Right lobe of liver (tissue), 6 donors: ENCODE results near the gene BMERB1. TPM values are rescaled to one million over a fixed set of nuclear protein-coding genes. Genes with fewer than 3 reads are reported as not detected.

Experiments
- ATAC-seq, 4 donors: fragments of 200-7000 bp; cut with Tn5 transposase; one replicate each; pipeline ENCODE4 v1.9.1; 2020; ENCODE audit warnings: mild to moderate bottlenecking in 4 of 4, moderate library complexity in 4 of 4
- DNase-seq, 3 donors: peaks; one replicate each; pipeline ENCODE4 v3.0.0-alpha.2; 2020
- H3K27ac ChIP-seq, 3 donors: fragments of 200-600 bp; one replicate each; pipeline ENCODE4 v1.8.0; 2022
- H3K27me3 ChIP-seq, 2 donors: fragments of 200-600 bp; one replicate each; pipeline ENCODE4 v1.8.0; 2022
- H3K36me3 ChIP-seq, 4 donors: fragments of 200-600 bp; sonication (generic) in 1 of 4; one replicate each; pipeline versions ENCODE4 v1.5.1 to v1.8.0; 2017 to 2022; ENCODE audit warnings: control low read depth in 1 of 4
- H3K4me1 ChIP-seq, 4 donors: fragments of 200-600 bp; sonication (generic) in 1 of 4; one replicate each; pipeline versions ENCODE4 v1.5.1 to v1.8.0; 2017 to 2022; ENCODE audit warnings: control low read depth in 1 of 4
- H3K4me3 ChIP-seq, 3 donors: fragments of 200-600 bp; one replicate each; pipeline ENCODE4 v1.8.0; 2022
- H3K9me3 ChIP-seq, 4 donors: fragments of 200-600 bp; sonication (generic) in 1 of 4; one replicate each; pipeline versions ENCODE4 v1.5.1 to v1.8.0; 2017 to 2022; ENCODE audit warnings: control low read depth in 1 of 4
- CTCF ChIP-seq, 4 donors: fragments of 200-600 bp in 3 of 4; fragments of 450-650 bp in 1 of 4; IDR thresholded peaks; one replicate each; pipeline versions ENCODE4 v1.5.1 to v1.8.0; 2016 to 2022; ENCODE audit warnings: antibody characterized with exemption in 4 of 4, mild to moderate bottlenecking in 2 of 4
- POLR2A ChIP-seq: fragments of 450-650 bp; IDR thresholded peaks from one replicate; pipeline ENCODE4 v1.6.1; 2017; ENCODE audit warnings: antibody characterized with exemption, mild to moderate bottlenecking
- WGBS: methylation state at CpG from one replicate; pipeline ENCODE4 v1.1.6; 2018; ENCODE audit warnings: low coverage, low lambda C conversion rate; ENCODE audit not compliant: insufficient coverage; ENCODE audit errors: missing lambda C conversion rate; 5-methylcytosine and 5-hydroxymethylcytosine counted together
- intact Hi-C, 2 donors: fragments of 100-400 bp; cut with DNase I; formaldehyde crosslinking; loops; one replicate each; pipeline versions ENCODE4 v1.11.2 to v1.14.1; 2022
- total RNA-seq, 6 experiments: library from RNA; depleted of rRNA in 2 of 6; stranded (reverse); fragments of >200 nt in 2 of 6; fragmentation: NEBNext Ultra II Directional in 3 of 6; extraction: Animal tissue kit (Norgen Biotek cat#: 25700) in 3 of 6; gene quantifications; one replicate each; pipeline versions ENCODE4 v1.1.0 to v1.2.4, GENCODE V29; 2016 to 2023
- donor health status: DM: no; HTN: yes; CAD: no.
- donor health status: DM: no; HTN: no; CAD: no.
- donor health status: DM: no; HTN: no; CAD: no.
- donor health status: DM: no; HTN: yes; CAD: no.
- donor health status: DM: no; HTN: yes; CAD: no.

Gene BMERB1
- total RNA-seq, 6 experiments from 2014 or later: 7.0 to 24.0 (median 10.5) TPM

GRCh38 chr16:15556130-15556529, 121.7 kb downstream of the BMERB1 start:
- WGBS: 100% methylated on average over 3 of the region's 5 CpGs
- Histone ChIP-seq H3K9me3 (no peaks in the 10 kb centered on the region), H3K27ac (no peak overlapping the region), H3K4me1 (no peaks in the 10 kb centered on the region), H3K4me3 (no peak overlapping the region), H3K36me3 (no peaks in the 10 kb centered on the region), H3K27me3 (no peaks in the 10 kb centered on the region)
- intact Hi-C loops: no loop called here
- TF ChIP-seq POLR2A (no peak), CTCF (IDR thresholded peaks at IDR 0.05) (no peak)
- no peak for ATAC-seq
- no peak for DNase-seq

GRCh38 chr16:15557258-15557657, 122.9 kb downstream of the BMERB1 start:
- TF ChIP-seq POLR2A (no peak), CTCF (IDR thresholded peaks at IDR 0.05) (no peak)
- no peak for DNase-seq
- Histone ChIP-seq H3K27ac (no peak overlapping the region), H3K36me3 (no peaks in the 10 kb centered on the region), H3K9me3 (no peaks in the 10 kb centered on the region), H3K27me3 (no peaks in the 10 kb centered on the region), H3K4me3 (no peak overlapping the region), H3K4me1 (no peaks in the 10 kb centered on the region)
- no peak for ATAC-seq
- 84% methylated on average over 3 of the region's 6 CpGs for WGBS
- intact Hi-C loops: no loop called here

GRCh38 chr16:15559176-15559575, 124.8 kb downstream of the BMERB1 start:
- DNase-seq (no peak), ATAC-seq (no peak)
- TF ChIP-seq CTCF (IDR thresholded peaks at IDR 0.05) (no peak), POLR2A (no peak)
- 81% methylated on average over 3 of the region's 4 CpGs for WGBS
- no peaks in the 10 kb centered on the region for H3K27me3 ChIP-seq
- H3K9me3 ChIP-seq: no peaks in the 10 kb centered on the region
- no peaks in the 10 kb centered on the region for H3K36me3 ChIP-seq
- intact Hi-C loops: no loop called here
- peaks cover 0 to 4% (median 0%) of the 10 kb centered on the region in 4 donors for H3K4me1 ChIP-seq
- H3K27ac ChIP-seq: no peak overlapping the region
- no peak overlapping the region for H3K4me3 ChIP-seq

GRCh38 chr16:15564604-15565339, 130.4 kb downstream of the BMERB1 start:
- peaks cover 0 to 4% (median 0%) of the 10 kb centered on the region in 4 donors for H3K4me1 ChIP-seq
- no peak for TF ChIP-seq CTCF (IDR thresholded peaks at IDR 0.05)
- no peak for TF ChIP-seq POLR2A
- intact Hi-C loops: no loop called here
- DNase-seq (no peak), ATAC-seq (no peak)
- H3K9me3 ChIP-seq: no peaks in the 10 kb centered on the region
- H3K36me3 ChIP-seq: no peaks in the 10 kb centered on the region
- H3K4me3 ChIP-seq: no peak overlapping the region
- H3K27ac ChIP-seq: no peak overlapping the region
- no peaks in the 10 kb centered on the region for H3K27me3 ChIP-seq
- 89% methylated on average over 6 of the region's 7 CpGs for WGBS
